Stimulated activated CD4-positive, alpha-beta T cell treated with anti-CD3 and anti-CD28 coated beads, Interleukin-1b, Interleukin-23, amount 100 ng/mL, for 24 hours (primary cell): ENCODE results near the gene NREP.

Source experiments
- DNase-seq, 4 experiments: peaks; one replicate each; pipeline ENCODE4 v3.0.0-alpha.2; 2020; ENCODE audit warnings: low read depth in 4 of 4, low spot score in 1 of 4

Gene NREP

GRCh38 chr5:111697881-111698757 is 58.9 kb downstream of the NREP start:
- no peak for DNase-seq

- no peak for DNase-seq
These were observed 59.8 kb downstream of the NREP start for GRCh38 chr5:111697215-111697614.

GRCh38 chr5:111695991-111696390 is 61.0 kb downstream of the NREP start:
- DNase-seq = no peak

- no peak for DNase-seq
These were observed 62.9 kb downstream of the NREP start for GRCh38 chr5:111694133-111694532.

GRCh38 chr5:111691914-111692313 is 65.1 kb downstream of the NREP start:
- no peak for DNase-seq

- DNase-seq = no peak
These were observed 65.5 kb downstream of the NREP start for GRCh38 chr5:111691508-111691907.

- no peak for DNase-seq
These were observed 67.5 kb downstream of the NREP start for GRCh38 chr5:111689357-111689935.

GRCh38 chr5:111685969-111686368 is 71.0 kb downstream of the NREP start:
- DNase-seq = no peak

GRCh38 chr5:111682641-111683040 is 74.4 kb downstream of the NREP start:
- no peak for DNase-seq

GRCh38 chr5:111682121-111682520 is 74.9 kb downstream of the NREP start:
- DNase-seq = no peak

GRCh38 chr5:111681414-111682120 is 75.4 kb downstream of the NREP start:
- DNase-seq = no peak

GRCh38 chr5:111680737-111681413 is 76.1 kb downstream of the NREP start:
- no peak for DNase-seq

- no peak for DNase-seq
These were observed 77.4 kb downstream of the NREP start for GRCh38 chr5:111679611-111680010.
